Progenitor cell of endocrine pancreas (in vitro differentiated cells): Measurements from ENCODE around the gene BAZ2B. TPM values are rescaled to one million over a fixed set of nuclear protein-coding genes. Genes with fewer than 3 reads are reported as not detected.

Source experiments
- DNase-seq: peaks from one replicate; pipeline ENCODE4 v3.0.0; 2021; ENCODE audit warnings: low spot score; ENCODE audit not compliant: unreplicated experiment
- H3K27ac Mint-ChIP-seq: 2 replicates; pipeline ENCODE4 v1.8.0; 2021; ENCODE audit warnings: mild to moderate bottlenecking, moderate library complexity, mixed read lengths
- H3K27me3 Mint-ChIP-seq: 2 replicates; pipeline ENCODE4 v1.8.0; 2021; ENCODE audit warnings: mixed read lengths
- H3K36me3 Mint-ChIP-seq: 2 replicates; pipeline ENCODE4 v1.8.0; 2022; ENCODE audit warnings: mixed read lengths; ENCODE audit not compliant: insufficient read depth
- H3K4me1 Mint-ChIP-seq: 2 replicates; pipeline ENCODE4 v1.8.0; 2021; ENCODE audit warnings: low read depth, mixed read lengths
- H3K4me3 Mint-ChIP-seq: 2 replicates; pipeline ENCODE4 v1.8.0; 2021; ENCODE audit warnings: low read depth, mild to moderate bottlenecking, moderate library complexity, mixed read lengths
- H3K9me3 Mint-ChIP-seq: 2 replicates; pipeline ENCODE4 v1.8.0; 2021; ENCODE audit warnings: low read depth, mixed read lengths
- CTCF ChIP-seq: fragments of 200-600 bp; sonication (generic); IDR thresholded peaks from one replicate; pipeline ENCODE4 v1.5.0; 2021; ENCODE audit warnings: antibody characterized with exemption, mild to moderate bottlenecking; ENCODE audit not compliant: unreplicated experiment
- total RNA-seq: library from RNA; stranded (reverse); gene quantifications from 2 replicates; pipeline ENCODE4 v1.2.1, GENCODE V29; 2021

Gene BAZ2B
- total RNA-seq, 1 donor from 2014 or later, result 155 TPM

- Mint-ChIP-seq H3K4me1 (no peaks in the 10 kb centered on the region), H3K27ac (no peak overlapping the region), H3K4me3 (no peak overlapping the region), H3K9me3 (no peaks in the 10 kb centered on the region), H3K36me3 (peaks cover 9% of the 10 kb centered on the region), H3K27me3 (no peaks in the 10 kb centered on the region)
- DNase-seq, result no peak
- no peak for TF ChIP-seq CTCF
These were observed 155.3 kb downstream of the BAZ2B start for GRCh38 chr2:159461076-159461475.

- TF ChIP-seq CTCF, result no peak
- DNase-seq, result no peak
- H3K4me1 Mint-ChIP-seq, result no peaks in the 10 kb centered on the region
- no peaks in the 10 kb centered on the region for H3K27me3 Mint-ChIP-seq
- H3K9me3 Mint-ChIP-seq, result no peaks in the 10 kb centered on the region
- no peak overlapping the region for H3K27ac Mint-ChIP-seq
- no peak overlapping the region for H3K4me3 Mint-ChIP-seq
- H3K36me3 Mint-ChIP-seq, result peaks cover 9% of the 10 kb centered on the region
These were observed 156.1 kb downstream of the BAZ2B start for GRCh38 chr2:159460227-159460626.

GRCh38 chr2:159459279-159459678 lies 157.1 kb downstream of the BAZ2B start:
- Mint-ChIP-seq H3K4me1 (no peaks in the 10 kb centered on the region), H3K9me3 (no peaks in the 10 kb centered on the region), H3K36me3 (peaks cover 6% of the 10 kb centered on the region), H3K4me3 (no peak overlapping the region), H3K27ac (no peak overlapping the region), H3K27me3 (no peaks in the 10 kb centered on the region)
- TF ChIP-seq CTCF, result no peak
- DNase-seq, result no peak

- Mint-ChIP-seq H3K9me3 (no peaks in the 10 kb centered on the region), H3K36me3 (peaks cover 3% of the 10 kb centered on the region), H3K4me1 (no peaks in the 10 kb centered on the region), H3K27me3 (no peaks in the 10 kb centered on the region), H3K27ac (peak overlapping the region; percentile 57), H3K4me3 (no peak overlapping the region)
- no peak for TF ChIP-seq CTCF
- DNase-seq, result no peak
These were observed 158.8 kb downstream of the BAZ2B start for GRCh38 chr2:159457589-159457988.

GRCh38 chr2:159456500-159457426 lies 159.6 kb downstream of the BAZ2B start:
- Mint-ChIP-seq H3K4me1 (no peaks in the 10 kb centered on the region), H3K36me3 (peaks cover 5% of the 10 kb centered on the region), H3K27ac (no peak overlapping the region), H3K9me3 (no peaks in the 10 kb centered on the region), H3K27me3 (no peaks in the 10 kb centered on the region), H3K4me3 (no peak overlapping the region)
- no peak for DNase-seq
- no peak for TF ChIP-seq CTCF
